H9 (cell line): ENCODE results near the gene SCUBE1. TPM values are rescaled to one million over a fixed set of nuclear protein-coding genes. Genes with fewer than 3 reads are reported as not detected.

ENCODE experiments used
- DNase-seq: peaks from one replicate; pipeline ENCODE4 v3.0.0-alpha.2; 2017
- H2AFZ ChIP-seq: one replicate; pipeline ENCODE4 v1.6.1; 2013; ENCODE audit warnings: mild to moderate bottlenecking, low read length, control low read depth, moderate library complexity
- H2AK5ac ChIP-seq: 2 replicates; pipeline ENCODE4 v1.6.1; 2013; ENCODE audit warnings: low read length, control low read depth, mixed read lengths; ENCODE audit not compliant: insufficient read length
- H2BK120ac ChIP-seq: one replicate; pipeline ENCODE4 v1.6.1; 2013; ENCODE audit warnings: low read depth, mild to moderate bottlenecking, low read length, control low read depth, inconsistent platforms; ENCODE audit not compliant: poor library complexity, severe bottlenecking
- H2BK12ac ChIP-seq: 2 replicates; pipeline ENCODE4 v1.6.1; 2013; ENCODE audit warnings: low read length, control low read depth, mixed read lengths, low read depth; ENCODE audit not compliant: insufficient read length
- H2BK15ac ChIP-seq: 2 replicates; pipeline ENCODE4 v1.6.1; 2013; ENCODE audit warnings: low read depth, low read length, control low read depth
- H2BK20ac ChIP-seq: one replicate; pipeline ENCODE4 v1.6.1; 2013; ENCODE audit warnings: low read depth, mild to moderate bottlenecking, low read length, control low read depth, inconsistent platforms; ENCODE audit not compliant: poor library complexity, severe bottlenecking
- H2BK5ac ChIP-seq: 2 replicates; pipeline ENCODE4 v1.6.1; 2013; ENCODE audit warnings: low read length, control low read depth, mixed read lengths; ENCODE audit not compliant: insufficient read length
- H3K14ac ChIP-seq: 2 replicates; pipeline ENCODE4 v1.6.1; 2013; ENCODE audit warnings: low read length, control low read depth; ENCODE audit not compliant: insufficient read depth
- H3K18ac ChIP-seq: 2 replicates; pipeline ENCODE4 v1.6.1; 2013; ENCODE audit warnings: low read depth, mild to moderate bottlenecking, mixed read lengths, low read length, control low read depth; ENCODE audit not compliant: insufficient read length
- H3K23ac ChIP-seq: 2 replicates; pipeline ENCODE4 v1.6.1; 2013; ENCODE audit warnings: low read length, control low read depth, mixed read lengths, low read depth; ENCODE audit not compliant: insufficient read length
- H3K23me2 ChIP-seq: 2 replicates; pipeline ENCODE4 v1.6.1; 2013; ENCODE audit warnings: low read depth, mild to moderate bottlenecking, mixed read lengths, low read length, control low read depth; ENCODE audit not compliant: insufficient read length, poor library complexity, severe bottlenecking
- H3K27ac ChIP-seq: 2 replicates; pipeline ENCODE4 v1.5.1; 2013; ENCODE audit warnings: low read length, control low read depth, mixed read lengths, low read depth; ENCODE audit not compliant: insufficient read length
- H3K27me3 ChIP-seq: 2 replicates; pipeline ENCODE4 v1.6.1; 2013; ENCODE audit warnings: low read length, control low read depth, inconsistent platforms; ENCODE audit not compliant: insufficient read depth
- H3K4ac ChIP-seq: 2 replicates; pipeline ENCODE4 v1.6.1; 2013; ENCODE audit warnings: low read depth, mild to moderate bottlenecking, control low read depth, inconsistent platforms, low read length, moderate library complexity
- H3K4me1 ChIP-seq: 2 replicates; pipeline ENCODE4 v1.6.1; 2013; ENCODE audit warnings: low read length, control low read depth, inconsistent platforms; ENCODE audit not compliant: insufficient read depth
- H3K4me2 ChIP-seq: 2 replicates; pipeline ENCODE4 v1.6.1; 2013; ENCODE audit warnings: low read length, control low read depth, mixed read lengths; ENCODE audit not compliant: insufficient read length, insufficient read depth
- H3K56ac ChIP-seq: 2 replicates; pipeline ENCODE4 v1.6.1; 2013; ENCODE audit warnings: low read depth, mild to moderate bottlenecking, mixed read lengths, low read length, control low read depth; ENCODE audit not compliant: insufficient read length
- H3K79me1 ChIP-seq: 2 replicates; pipeline ENCODE4 v1.6.1; 2013; ENCODE audit warnings: low read depth, mild to moderate bottlenecking, moderate library complexity, low read length, control low read depth, inconsistent platforms; ENCODE audit not compliant: insufficient read depth, poor library complexity, severe bottlenecking
- H3K79me2 ChIP-seq: 2 replicates; pipeline ENCODE4 v1.6.1; 2013; ENCODE audit warnings: low read length, control low read depth, inconsistent platforms; ENCODE audit not compliant: insufficient read depth
- H3K9ac ChIP-seq: 2 replicates; pipeline ENCODE4 v1.6.1; 2013; ENCODE audit warnings: low read length, control low read depth, mixed read lengths; ENCODE audit not compliant: insufficient read length; ENCODE audit errors: extremely low read depth
- H3K9me3 ChIP-seq: one replicate; pipeline ENCODE4 v1.6.1; 2013; ENCODE audit warnings: low read depth, low read length, inconsistent platforms; ENCODE audit not compliant: control insufficient read depth
- H3T11ph ChIP-seq: one replicate; pipeline ENCODE4 v1.6.1; 2013; ENCODE audit warnings: mild to moderate bottlenecking, low read length, control low read depth, inconsistent platforms
- H4K20me1 ChIP-seq: one replicate; pipeline ENCODE4 v1.6.1; 2013; ENCODE audit not compliant: control insufficient read depth, insufficient read length, insufficient read depth
- H4K5ac ChIP-seq: 2 replicates; pipeline ENCODE4 v1.6.1; 2013; ENCODE audit warnings: low read depth, mild to moderate bottlenecking, mixed read lengths, low read length, control low read depth; ENCODE audit not compliant: insufficient read length
- H4K8ac ChIP-seq: replicated peaks from 2 replicates; pipeline ENCODE4 v1.6.1; 2013; ENCODE audit warnings: low read length, control low read depth, mixed read lengths, low read depth; ENCODE audit not compliant: insufficient read length
- H4K91ac ChIP-seq: 2 replicates; pipeline ENCODE4 v1.6.1; 2013; ENCODE audit warnings: low read depth, mild to moderate bottlenecking, moderate library complexity, mixed read lengths, low read length, control low read depth; ENCODE audit not compliant: insufficient read length
- H3K27ac Mint-ChIP-seq, 3 experiments: 2 replicates in 2 of 3; 3 replicates in 1 of 3; pipeline ENCODE4 v1.8.0; 2020 to 2021; ENCODE audit warnings: mixed read lengths in 3 of 3, mild to moderate bottlenecking in 1 of 3, moderate library complexity in 1 of 3
- H3K27me3 Mint-ChIP-seq: 2 replicates; pipeline ENCODE4 v1.8.0; 2021; ENCODE audit warnings: low read depth, mild to moderate bottlenecking, moderate library complexity, mixed read lengths
- H3K36me3 Mint-ChIP-seq, 3 experiments: 2 replicates in 2 of 3; 3 replicates in 1 of 3; pipeline ENCODE4 v1.8.0; 2020 to 2021; ENCODE audit warnings: low read depth in 3 of 3, mixed read lengths in 3 of 3; ENCODE audit not compliant: insufficient read depth in 1 of 3
- H3K4me1 Mint-ChIP-seq, 2 experiments: 2 replicates each; pipeline ENCODE4 v1.8.0; 2020; ENCODE audit warnings: mixed read lengths in 2 of 2
- H3K4me3 Mint-ChIP-seq, 2 experiments: 2 replicates in 1 of 2; 3 replicates in 1 of 2; pipeline ENCODE4 v1.8.0; 2020 to 2021; ENCODE audit warnings: mild to moderate bottlenecking in 2 of 2, mixed read lengths in 2 of 2, moderate library complexity in 1 of 2
- H3K9me3 Mint-ChIP-seq, 2 experiments: 2 replicates in 1 of 2; 3 replicates in 1 of 2; pipeline ENCODE4 v1.8.0; 2020; ENCODE audit warnings: mild to moderate bottlenecking in 2 of 2, mixed read lengths in 2 of 2, moderate library complexity in 1 of 2
- CTCF ChIP-seq: fragments of 200-600 bp; sonication (generic); conservative IDR thresholded peaks from 3 replicates; pipeline ENCODE4 v1.8.0; 2021; ENCODE audit warnings: antibody characterized with exemption, mild to moderate bottlenecking
- WGBS: extraction: QIAGEN DNeasy Blood & Tissue Kit; methylation state at CpG from one replicate; pipeline ENCODE4 v1.1.7; 2013; ENCODE audit warnings: missing lambda C conversion rate, low lambda C conversion rate, mixed read lengths; ENCODE audit not compliant: insufficient read length; ENCODE audit errors: extremely low coverage; 5-methylcytosine and 5-hydroxymethylcytosine counted together
- total RNA-seq: library from RNA; stranded (reverse); gene quantifications from 2 replicates; pipeline ENCODE4 v1.2.1, GENCODE V29; 2021

SCUBE1 gene
- total RNA-seq, 1 experiment from 2014 or later, result 1.2 TPM

GRCh38 chr22:43205261-43205691 lies 137.9 kb downstream of the SCUBE1 start:
- Histone ChIP-seq H4K91ac (no peak overlapping the region), H4K5ac (no peak overlapping the region), H2BK120ac (no peak overlapping the region), H4K20me1 (no peaks in the 10 kb centered on the region), H3K18ac (no peak overlapping the region), H2AFZ (no peak overlapping the region), H3K79me1 (no peaks in the 10 kb centered on the region), H4K8ac (no peak overlapping the region), H3K9me3 (no peaks in the 10 kb centered on the region), H2BK12ac (no peak overlapping the region), H3K27ac (no peak overlapping the region), H2BK15ac (no peak overlapping the region), H3T11ph (no peak overlapping the region), H2BK20ac (no peak overlapping the region), H3K4me2 (no peak overlapping the region), H3K79me2 (no peaks in the 10 kb centered on the region), H3K14ac (no peak overlapping the region), H3K56ac (no peak overlapping the region), H2BK5ac (no peak overlapping the region), H3K4me1 (no peaks in the 10 kb centered on the region), H3K23me2 (no peaks in the 10 kb centered on the region), H3K4ac (no peak overlapping the region), H2AK5ac (no peak overlapping the region), H3K23ac (no peak overlapping the region), H3K27me3 (no peaks in the 10 kb centered on the region), H3K9ac (no peak overlapping the region)
- Mint-ChIP-seq H3K36me3 (no peaks in the 10 kb centered on the region), H3K27ac (no peak overlapping the region), H3K4me1 (peaks cover 11 to 21% of the 10 kb centered on the region in 2 experiments), H3K4me3 (no peak overlapping the region), H3K9me3 (no peaks in the 10 kb centered on the region), H3K27me3 (peaks cover 3% of the 10 kb centered on the region)
- WGBS, result no CpG with 5 or more reads among the region's 9 CpGs
- TF ChIP-seq CTCF, result no peak
- DNase-seq, result no peak
